Activated CD4-positive, alpha-beta T cell treated with anti-CD3 and anti-CD28 coated beads for 48 hours (primary cell): ENCODE results near the gene SLC7A6OS.

Source experiments
- DNase-seq: peaks from one replicate; pipeline ENCODE4 v3.0.0-alpha.2; 2020

SLC7A6OS gene

DNA sequence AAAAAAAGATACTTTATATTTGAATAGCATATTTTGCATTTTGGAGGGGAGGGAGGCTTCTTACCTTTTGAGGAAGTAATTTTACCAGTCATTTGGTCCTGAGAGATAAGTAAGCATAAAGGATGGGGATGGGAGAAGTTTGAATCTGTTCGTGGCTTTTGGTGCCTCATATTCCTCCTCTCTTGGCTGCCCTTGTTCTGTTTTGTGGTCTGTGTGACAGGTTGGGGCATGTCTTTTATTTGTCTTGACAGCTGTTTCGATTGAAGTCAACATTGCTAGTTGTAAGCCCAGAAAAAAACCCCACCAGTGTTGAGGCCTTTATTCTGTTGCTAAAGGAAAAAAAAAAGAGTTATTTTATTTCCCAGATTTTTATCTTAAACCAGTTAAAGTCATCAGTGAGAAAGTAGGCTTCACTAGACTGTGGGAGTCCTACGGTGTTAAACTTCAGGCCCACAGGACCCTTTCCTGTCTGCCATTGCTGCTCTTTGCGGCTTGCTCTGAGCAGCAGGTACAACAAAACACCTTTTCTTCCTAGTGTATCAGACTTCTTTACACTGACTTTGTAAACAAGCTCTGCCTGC lies 35.0 kb downstream of the SLC7A6OS start:
- DNase-seq, result peak; percentile 38

DNA sequence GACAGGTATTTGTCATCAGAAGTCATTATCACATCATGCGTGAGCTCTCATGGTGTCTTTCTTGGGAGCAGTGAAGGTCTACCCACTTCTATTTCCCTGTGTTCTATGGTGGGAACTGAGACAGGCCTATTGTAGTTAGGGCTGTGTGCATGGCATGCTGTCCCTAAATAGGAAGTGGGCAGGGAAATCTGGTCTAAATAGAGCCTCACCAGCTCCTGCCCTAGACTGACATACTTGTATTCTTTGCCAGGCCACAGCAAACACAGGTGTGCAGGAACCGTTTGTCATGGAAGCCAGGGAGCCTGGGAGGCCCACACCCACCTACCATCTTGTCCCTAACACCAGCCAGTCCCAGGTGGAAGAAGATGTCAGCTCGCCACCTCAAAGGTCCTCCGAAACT lies 36.3 kb downstream of the SLC7A6OS start:
- DNase-seq, result no peak

DNA sequence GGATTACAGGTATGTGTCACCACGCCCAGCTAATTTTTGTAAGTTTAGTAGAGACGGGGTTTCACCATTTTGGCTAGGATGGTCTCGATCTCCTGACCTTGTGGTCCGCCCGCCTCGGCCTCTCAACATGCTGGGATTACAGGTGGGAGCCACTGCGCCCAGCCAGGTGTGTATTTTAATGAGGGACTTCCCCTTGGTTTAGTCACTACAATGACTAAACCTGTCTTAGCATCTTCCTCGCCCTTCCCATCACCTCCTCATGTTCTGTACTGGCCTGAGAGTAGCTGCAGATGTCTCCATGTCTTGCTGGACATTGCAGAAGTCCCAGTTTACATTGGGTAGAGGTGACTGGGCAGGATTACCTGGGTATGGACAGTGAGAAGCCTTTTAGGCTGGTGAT lies 36.9 kb downstream of the SLC7A6OS start:
- DNase-seq, result no peak

DNA sequence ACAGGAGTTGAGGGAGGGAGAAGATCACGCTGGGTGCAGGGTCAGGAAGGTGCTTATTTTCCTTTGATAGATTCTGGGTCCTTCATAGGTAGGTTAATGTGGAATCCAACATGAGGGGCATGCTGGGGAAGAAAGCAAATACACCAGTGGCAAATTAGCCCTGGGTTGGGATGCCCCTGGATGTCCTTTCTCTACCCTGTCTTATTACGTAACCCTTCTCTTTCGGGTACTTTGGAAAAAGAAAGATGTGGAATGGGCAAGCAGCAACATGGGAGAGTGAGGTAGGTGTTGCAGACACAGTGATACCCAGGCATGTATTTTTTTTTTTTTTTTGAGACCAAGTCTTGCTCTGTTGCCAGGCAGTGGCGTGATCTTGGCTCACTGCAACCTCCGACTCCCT lies 37.3 kb downstream of the SLC7A6OS start:
- no peak for DNase-seq

DNA sequence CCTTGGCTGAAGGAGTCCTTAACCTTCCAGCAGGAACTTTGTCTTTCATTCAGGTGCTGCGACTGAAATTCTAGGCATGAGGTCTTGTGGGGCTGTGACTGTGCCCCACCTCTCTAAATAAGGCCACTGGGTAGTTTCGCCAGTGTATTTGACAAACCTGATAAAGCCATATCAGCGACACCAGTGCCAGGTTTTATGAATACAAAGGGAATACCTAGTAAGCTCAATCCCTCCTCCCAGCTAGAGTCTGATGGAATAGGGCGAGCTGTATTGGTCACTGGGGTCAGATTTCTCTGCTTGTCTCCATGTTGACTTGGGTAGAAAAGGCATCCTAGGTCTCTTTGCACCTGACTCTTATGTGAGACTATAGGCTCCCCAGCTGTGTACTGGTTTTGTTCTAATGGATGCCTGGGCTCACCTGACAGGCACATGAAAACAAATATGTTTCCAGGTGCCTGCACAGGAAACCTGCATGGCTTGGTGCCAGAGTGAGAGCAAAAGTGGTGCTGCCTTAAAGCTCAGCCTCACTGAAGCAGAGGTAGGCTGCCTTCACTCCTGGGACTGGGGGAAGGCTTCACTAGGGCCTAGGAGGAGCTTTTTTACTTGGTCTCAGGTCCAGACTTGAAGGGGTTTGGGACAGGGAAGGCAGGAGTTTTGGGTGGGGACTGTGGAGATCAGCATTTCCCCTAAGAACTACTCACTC lies 38.1 kb downstream of the SLC7A6OS start:
- DNase-seq, result no peak

DNA sequence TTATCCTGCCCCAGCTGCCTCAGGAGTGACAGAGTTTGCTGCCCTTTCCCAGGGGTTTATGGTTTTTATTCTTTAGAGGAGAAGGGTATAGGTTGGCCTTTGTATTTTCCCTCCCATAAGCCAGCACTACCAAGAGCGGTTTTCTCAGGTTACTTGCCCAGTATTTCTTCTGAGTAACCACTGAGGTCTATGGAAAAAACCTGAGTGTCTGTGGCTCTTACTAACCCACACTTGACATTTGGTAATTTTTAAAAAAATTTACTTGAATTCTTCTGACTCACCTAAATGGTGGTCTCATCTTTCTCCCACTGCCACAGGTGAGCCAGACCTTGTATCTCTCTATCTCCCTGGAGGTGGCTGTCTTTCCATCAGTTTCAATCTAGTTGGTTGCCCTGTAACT lies 40.4 kb downstream of the SLC7A6OS start:
- no peak for DNase-seq

DNA sequence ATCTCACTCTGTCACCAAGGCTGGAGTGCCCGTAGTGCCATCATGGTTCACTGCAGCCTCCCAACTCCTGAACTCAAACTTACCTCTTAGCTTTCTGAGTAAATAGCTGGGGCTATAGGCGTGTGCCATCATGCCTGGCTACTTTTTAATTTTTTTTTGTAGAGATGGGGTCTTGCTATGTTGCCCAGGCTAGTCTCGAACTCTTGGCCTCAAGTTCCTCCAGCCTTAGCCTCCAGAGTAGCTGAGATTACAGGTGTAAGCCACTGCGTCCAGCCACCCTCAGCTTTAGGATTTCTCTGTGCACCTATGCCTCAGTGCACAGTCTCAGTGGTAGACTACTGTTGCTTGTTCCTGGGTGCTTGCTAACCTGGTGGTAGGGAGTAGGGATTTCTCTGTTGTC lies 41.0 kb downstream of the SLC7A6OS start:
- no peak for DNase-seq

DNA sequence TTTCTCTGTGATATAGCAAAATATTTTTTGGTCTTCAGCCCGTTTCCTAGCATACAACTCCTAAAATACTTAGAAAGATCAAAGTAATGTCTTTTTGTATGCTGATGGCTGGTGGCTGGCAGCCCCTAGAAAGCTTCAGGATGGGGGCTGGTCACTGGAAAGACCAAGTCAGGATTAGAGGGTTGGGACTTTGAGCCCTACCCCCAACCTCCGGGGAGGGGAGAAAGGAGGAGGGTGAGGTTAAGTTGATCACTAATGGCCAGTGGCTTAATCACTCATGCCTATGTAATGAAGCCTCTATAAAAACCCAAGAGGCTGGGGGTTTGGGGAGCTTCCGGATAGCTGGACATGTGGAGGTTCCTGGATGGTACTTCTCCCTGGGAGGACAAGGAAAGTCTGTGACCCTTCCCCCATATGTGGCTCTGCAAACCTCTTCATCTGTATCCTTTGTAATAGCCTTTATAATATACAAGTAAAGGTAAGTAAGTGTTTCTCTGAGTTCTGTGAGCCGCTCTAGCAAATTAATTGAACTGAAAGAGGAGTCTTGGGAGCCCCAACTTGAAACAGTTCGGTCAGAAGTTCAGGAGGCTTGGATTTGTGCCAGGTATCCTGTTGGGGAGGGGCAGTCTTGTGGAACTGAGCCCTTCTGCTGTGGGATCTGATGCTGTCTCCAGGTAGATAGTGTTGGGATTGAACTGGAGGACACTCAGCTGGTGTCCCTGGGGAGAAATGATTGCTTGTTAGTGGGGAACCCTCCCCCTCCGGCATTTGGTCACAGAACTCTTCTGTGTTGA lies 42.9 kb downstream of the SLC7A6OS start:
- no peak for DNase-seq

DNA sequence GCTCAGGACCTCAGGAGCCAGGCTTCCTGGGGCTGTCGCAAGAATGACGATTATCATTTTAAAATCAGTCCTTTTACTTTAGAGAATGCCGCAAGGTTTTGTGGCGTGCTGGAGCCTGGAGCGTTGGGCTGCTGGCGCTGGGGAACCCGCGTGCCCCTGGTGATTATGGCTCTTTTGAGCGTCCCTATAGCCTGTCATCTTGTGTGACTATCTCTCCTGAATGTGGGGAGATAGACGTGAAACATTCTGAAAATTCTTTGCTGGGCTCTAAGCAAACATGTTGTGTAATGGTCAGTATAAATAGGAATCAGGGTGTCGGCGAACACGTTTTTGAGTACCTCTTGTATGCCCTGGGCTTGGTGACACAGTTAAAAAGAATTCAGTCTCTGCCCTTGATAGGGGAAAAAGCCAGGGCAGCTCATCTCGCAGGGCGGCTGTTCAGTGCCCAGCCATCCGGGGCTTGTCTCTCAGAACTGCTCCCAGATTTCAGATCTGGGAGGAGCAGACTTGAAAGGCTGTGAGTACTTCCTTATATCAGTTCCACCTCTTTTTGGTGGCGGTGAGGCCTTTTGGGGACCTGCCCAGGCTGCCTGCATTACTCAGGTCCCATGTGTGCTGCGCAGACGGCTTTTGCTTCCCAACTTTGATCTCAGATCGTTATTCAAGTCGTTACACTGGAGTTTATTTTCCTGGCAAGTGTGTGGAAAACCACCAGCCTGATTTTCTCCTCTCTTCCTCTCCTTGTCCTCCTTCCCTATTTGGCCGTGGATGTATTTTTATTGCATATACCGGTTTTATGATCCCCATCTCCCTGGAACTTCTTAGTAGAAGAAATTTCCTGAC lies 45.4 kb downstream of the SLC7A6OS start:
- peak; percentile 71 for DNase-seq

DNA sequence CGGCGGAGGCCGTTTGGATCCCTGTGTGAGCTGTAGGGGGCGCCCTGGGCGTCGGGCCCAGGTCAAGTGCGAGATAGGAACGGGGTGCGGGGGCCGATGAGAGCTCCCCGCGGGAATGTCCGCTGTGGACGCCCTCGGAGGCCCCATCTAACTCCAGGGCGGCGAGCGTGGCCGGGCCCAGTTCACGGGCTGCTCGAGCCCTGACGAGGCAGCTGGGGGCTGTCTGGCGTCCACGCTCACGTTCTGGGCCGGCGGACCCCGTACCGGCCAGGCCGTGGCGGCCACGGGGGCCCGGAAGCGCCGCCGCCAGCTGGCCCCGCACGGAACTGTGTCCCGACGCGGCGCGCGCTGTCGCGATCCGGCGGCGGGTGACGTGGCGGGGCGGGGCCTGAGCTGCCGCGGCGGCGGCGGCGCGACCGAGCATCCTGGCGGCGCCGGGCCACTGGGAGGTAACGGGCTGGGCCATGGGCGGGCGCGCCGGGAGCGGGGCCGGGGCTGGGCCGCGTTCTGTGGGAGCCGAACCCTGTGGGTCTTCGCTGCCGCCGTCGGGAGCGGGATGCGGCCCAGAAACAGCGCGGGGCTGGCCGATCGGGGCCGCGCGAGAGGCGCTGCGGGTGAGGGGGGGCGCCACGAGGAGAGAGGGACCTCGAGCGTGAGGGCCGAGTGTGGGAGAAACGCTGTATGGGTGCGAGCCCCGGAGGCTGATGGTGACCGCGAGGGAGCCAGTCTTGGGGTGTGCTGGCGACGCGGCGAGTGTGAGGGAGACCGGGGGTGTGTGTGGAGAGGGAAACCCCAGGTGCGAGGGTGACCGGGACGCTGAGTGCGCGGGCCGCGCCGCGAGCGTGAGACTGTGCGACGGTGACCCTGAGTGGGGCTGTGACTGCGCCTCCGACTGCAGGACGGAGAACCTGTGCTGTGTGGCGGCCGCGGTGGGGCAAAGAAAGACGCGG lies 46.3 kb downstream of the SLC7A6OS start, which contains the start of gene SLC7A6:
TSS of gene SLC7A6 (plus strand) at position 399 of the 950 bp plus-strand sequence. CDS start 10,201 bp downstream, outside the sequence.
- peak; percentile 91 for DNase-seq

DNA sequence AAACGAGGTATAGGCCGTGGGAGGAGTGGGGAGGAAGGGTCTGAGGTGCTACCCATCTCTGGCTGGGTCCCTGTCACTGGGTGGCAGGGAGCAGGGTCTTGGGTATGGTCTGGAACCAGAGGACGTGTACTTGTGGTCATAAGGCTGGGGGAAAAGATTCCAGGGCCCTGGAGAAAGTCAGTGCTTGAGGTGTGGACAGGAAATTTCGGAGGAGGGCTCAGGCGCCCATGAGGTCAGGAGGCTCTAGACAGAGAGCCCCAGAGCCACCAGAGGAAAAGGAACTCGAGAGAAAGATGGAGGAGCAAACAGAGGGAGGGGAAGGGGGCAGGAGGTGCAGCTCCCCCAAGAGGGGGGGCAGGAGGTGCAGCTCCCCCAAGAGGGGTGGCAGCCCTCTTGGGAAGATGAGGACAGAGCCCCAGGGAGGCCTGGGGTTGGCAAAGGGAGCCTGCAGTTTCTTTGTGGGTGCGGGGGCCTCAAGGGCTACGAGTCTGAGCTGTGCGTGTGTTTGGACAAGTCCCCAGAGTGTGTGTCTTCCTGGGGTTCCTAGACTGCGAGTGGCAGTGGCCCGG lies 47.1 kb downstream of the SLC7A6OS start:
- no peak for DNase-seq

DNA sequence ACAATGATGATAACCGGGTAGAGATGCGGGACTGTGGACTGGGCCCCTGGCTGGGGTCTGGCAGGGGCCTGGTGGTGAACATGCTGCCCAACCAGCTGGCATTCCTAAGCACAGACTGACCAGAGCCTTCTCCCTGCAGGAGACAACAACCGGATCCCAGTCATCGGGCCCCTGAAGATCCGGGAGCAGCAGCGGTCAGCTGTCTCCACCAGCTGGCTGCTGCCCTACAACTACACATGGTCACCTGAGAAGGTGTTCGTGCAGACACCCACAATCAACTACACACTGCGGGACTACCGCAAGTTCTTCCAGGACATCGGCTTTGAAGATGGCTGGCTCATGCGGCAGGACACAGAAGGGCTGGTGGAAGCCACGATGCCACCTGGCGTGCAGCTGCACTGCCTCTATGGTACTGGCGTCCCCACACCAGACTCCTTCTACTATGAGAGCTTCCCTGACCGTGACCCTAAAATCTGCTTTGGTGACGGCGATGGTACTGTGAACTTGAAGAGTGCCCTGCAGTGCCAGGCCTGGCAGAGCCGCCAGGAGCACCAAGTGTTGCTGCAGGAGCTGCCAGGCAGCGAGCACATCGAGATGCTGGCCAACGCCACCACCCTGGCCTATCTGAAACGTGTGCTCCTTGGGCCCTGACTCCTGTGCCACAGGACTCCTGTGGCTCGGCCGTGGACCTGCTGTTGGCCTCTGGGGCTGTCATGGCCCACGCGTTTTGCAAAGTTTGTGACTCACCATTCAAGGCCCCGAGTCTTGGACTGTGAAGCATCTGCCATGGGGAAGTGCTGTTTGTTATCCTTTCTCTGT lies 51.5 kb downstream of the SLC7A6OS start:
- DNase-seq, result no peak

DNA sequence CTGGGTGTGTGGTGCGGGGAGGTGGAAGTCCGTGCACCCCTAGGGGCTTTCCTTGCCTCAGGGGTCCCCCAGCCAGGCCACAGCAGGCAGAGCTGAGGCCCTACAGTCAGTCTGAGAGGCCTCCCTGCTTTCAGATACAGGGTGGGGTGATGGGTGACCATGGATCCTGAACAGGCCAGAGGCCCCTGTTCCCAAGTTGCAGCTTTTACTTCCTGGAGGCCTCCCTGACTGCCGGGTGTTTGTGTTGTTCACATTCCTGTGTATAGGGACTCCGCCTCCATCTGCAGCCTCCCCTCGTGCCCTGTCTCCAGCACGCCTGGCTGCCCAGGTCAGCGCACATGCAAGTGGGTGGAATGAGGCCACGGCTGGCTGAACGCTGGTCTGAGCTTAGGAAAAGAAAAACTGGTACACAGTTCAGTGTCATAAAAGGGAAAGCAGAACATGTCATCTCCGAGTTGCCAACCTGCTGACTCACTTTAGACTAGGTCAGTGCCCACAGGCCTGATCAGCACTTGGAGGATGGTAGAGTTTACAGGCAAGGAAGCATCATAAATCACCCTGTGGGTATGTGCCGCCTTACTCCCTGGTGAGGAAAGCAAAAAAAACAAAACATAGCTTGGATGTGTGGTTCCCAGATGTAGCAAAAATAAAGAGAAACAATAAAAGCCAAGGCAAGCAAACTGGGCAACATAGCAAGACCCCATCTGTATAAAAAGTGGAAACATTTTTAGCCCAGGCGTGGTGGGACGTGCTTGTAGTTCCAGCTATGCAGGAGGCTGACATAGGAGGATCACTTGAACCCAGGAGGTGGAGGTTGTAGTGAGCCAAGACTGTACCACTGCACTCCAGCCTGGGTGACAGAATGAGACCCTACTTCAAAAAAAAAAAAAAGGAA lies 52.6 kb downstream of the SLC7A6OS start:
- no peak for DNase-seq

DNA sequence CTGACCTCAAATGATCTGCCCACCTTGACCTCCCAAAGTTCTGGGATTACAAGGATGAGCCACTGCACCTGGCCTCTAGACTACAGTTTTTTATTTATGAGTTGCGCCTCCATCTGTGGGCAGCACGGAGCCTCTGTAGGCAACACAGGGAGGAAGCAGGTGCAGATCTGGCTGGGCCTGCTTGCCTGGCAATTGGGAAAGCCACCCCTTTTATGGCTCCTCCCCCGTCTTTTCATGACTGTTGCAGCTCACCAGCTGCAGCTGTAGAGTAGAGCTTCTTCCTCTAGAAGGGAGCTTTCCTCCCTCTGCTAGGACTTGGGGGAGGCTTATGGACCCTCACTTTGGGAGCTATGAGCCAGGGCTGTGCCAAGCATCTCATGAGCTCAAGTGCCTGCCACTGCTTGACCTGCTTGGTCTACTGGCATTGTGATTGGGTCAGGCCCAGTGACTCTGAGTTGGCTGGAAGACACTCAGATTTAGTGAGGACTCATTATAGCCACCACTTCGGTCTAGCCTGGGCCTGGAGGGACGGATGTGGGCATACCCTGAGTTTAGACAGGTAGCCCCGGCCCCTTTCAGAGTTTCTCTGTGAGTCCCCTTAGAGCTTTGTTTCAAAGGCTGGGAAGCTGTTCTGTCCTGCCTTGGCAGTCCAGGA lies 53.4 kb downstream of the SLC7A6OS start:
- DNase-seq, result no peak

DNA sequence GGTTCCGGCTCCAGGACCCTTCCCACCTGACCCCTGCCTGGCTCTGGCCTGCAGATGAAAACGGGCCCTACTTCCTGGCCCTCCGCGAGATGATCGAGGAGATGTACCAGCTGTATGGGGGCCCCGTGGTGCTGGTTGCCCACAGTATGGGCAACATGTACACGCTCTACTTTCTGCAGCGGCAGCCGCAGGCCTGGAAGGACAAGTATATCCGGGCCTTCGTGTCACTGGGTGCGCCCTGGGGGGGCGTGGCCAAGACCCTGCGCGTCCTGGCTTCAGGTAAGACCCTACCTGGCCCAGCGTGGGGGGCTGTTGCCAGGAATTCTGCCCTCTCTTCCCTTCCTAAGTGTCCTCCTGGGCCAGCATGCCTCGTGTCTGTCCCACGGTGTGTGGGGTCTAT lies 55.0 kb downstream of the SLC7A6OS start:
- DNase-seq, result no peak

DNA sequence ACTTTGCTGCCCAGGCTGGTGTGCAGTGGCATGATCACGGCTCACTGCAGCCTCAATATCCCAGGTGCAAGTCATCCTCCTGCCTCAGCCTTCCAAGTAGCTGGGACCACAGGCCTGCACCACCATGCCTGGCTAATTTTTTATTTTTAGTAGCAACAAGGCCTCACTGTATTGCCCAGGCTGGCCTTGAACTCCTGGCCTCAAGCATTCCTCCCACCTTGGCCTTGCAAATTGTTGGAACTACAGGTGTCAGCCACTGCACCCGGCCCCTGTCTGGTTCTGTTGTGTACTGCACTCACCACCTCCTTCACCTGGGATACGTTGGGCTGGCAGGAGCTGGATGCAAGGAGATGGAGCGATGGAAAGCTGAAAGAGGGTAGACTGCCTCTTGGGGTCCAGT lies 57.0 kb downstream of the SLC7A6OS start:
- DNase-seq, result no peak

DNA sequence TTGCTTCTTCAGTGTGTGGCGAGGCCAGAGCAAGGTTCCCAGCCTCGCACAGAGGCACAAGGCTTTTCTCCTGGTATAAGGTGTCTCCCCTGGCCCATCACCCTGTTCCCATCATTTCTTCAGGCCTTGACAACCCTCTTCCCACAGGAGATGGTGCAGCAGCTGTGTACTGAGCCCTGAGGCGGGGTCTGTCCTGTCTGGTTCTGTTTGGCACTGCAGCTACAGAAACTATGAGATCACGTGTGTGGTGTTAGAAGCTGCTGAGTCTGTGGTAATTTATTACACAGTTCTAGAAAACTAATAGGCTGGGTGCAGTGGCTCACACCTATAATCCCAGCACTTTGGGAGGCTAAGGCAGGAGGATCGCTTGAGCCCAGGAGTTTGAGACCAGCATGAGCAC lies 58.4 kb downstream of the SLC7A6OS start:
- no peak for DNase-seq

DNA sequence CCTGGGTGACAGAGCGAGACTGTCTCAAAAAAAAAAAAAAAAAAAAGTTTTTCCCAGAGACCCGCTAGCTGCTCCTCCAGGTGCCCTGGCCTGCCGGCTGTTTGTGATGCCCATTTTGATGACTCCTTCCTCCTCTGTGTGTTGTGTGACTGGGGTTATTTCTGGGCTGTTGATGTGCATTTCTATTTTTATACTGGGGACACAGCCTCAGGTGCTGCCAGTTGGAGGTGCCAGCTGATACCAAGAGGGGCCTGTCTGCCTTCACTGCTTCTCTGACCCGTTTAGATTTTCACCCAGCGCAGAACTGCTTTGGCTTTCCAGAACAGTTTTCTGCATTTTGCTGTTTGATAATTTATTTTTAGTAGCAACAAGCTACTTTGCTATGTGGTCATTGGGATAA lies 58.9 kb downstream of the SLC7A6OS start:
- no peak for DNase-seq

DNA sequence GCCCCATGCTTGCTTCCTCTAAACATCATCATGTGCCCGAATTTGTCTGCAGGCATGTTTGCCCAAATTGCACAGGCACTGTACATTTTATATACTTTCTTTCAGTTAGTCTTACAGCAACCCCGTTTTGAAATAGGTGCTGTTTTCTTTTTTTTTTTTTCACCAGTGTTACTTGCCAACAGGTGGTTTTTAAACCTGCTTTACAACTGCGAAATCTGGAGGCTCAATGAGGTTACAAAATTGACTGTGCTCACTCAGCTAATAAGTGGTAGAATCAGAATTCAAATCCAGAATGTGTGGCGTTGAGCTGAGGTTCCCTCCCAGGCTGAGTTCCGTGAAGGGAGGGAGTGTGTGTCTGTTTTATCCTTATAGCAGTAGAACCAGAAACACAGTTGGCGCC lies 59.8 kb downstream of the SLC7A6OS start:
- DNase-seq, result no peak
